GM12878 (cell line): ENCODE results near the gene MSRB1.

ENCODE experiments used
- CTCF ChIP-seq, 3 experiments: IDR thresholded peaks in 2 of 3; conservative IDR thresholded peaks in 1 of 3; 2 replicates each; pipeline ENCODE4 v1.5.1; 2011; ENCODE audit warnings: low read depth in 3 of 3, low read length in 3 of 3, mild to moderate bottlenecking in 3 of 3, control low read depth in 2 of 3, moderate library complexity in 2 of 3, inconsistent platforms in 1 of 3, mixed read lengths in 1 of 3; ENCODE audit not compliant: control insufficient read depth in 2 of 3, insufficient read depth in 1 of 3; ENCODE audit errors: extremely low read depth in 1 of 3
- ETV6 ChIP-seq, 2 experiments: fragments of 450-650 bp in 1 of 2; IDR thresholded peaks in 1 of 2; conservative IDR thresholded peaks in 1 of 2; 2 replicates each; pipeline ENCODE4 v1.6.1; 2014; ENCODE audit warnings: antibody characterized with exemption in 1 of 2, borderline replicate concordance in 1 of 2, low read depth in 1 of 2, mild to moderate bottlenecking in 1 of 2, moderate library complexity in 1 of 2
- NBN ChIP-seq: fragments of 450-650 bp; IDR thresholded peaks from 2 replicates; pipeline ENCODE4 v1.6.1; 2016

- TF ChIP-seq NBN = no peak
- TF ChIP-seq ETV6 (conservative IDR thresholded peaks at IDR 0.05 in 1 of 2, IDR thresholded peaks at IDR 0.05 in 1 of 2; ENCODE audit: borderline replicate concordance in 1 of 2, low read depth in 1 of 2) = no peak
- no peak for TF ChIP-seq CTCF (IDR thresholded peaks at IDR 0.05 in 2 of 3, conservative IDR thresholded peaks at IDR 0.05 in 1 of 3; ENCODE audit: control insufficient read depth in 2 of 3, extremely low read depth in 1 of 3, insufficient read depth in 1 of 3, low read depth in 3 of 3, low read length in 3 of 3)
Observed at GRCh38 chr16:1950559-1950958, 7.6 kb upstream of the MSRB1 start.
